ENCODE measurements around the gene KCNG3. TPM values are rescaled to one million over a fixed set of nuclear protein-coding genes. Genes with fewer than 3 reads are reported as not detected.

Gene KCNG3
- polyA plus RNA-seq, 3 donors, result not detected

- no peaks in the 10 kb centered on the region for H3K27me3 ChIP-seq (ENCODE audit: control insufficient read depth in 2 of 2, insufficient read depth in 2 of 2, low read length in 2 of 2)
- no peak overlapping the region for H3K4me2 ChIP-seq (replicated peaks; ENCODE audit: extremely low read depth, low read length, poor library complexity, severe bottlenecking)
- H3K27ac Mint-ChIP-seq, result peak overlapping the region in 1 of 7 donors; percentile 61
- TF ChIP-seq, protein P1, sequence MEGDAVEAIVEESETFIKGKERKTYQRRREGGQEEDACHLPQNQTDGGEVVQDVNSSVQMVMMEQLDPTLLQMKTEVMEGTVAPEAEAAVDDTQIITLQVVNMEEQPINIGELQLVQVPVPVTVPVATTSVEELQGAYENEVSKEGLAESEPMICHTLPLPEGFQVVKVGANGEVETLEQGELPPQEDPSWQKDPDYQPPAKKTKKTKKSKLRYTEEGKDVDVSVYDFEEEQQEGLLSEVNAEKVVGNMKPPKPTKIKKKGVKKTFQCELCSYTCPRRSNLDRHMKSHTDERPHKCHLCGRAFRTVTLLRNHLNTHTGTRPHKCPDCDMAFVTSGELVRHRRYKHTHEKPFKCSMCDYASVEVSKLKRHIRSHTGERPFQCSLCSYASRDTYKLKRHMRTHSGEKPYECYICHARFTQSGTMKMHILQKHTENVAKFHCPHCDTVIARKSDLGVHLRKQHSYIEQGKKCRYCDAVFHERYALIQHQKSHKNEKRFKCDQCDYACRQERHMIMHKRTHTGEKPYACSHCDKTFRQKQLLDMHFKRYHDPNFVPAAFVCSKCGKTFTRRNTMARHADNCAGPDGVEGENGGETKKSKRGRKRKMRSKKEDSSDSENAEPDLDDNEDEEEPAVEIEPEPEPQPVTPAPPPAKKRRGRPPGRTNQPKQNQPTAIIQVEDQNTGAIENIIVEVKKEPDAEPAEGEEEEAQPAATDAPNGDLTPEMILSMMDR (IDR thresholded peaks at IDR 0.05), result no peak
- no peaks in the 10 kb centered on the region for H3K36me3 ChIP-seq (replicated peaks in 1 of 2; ENCODE audit: control insufficient read depth in 1 of 2, insufficient read depth in 2 of 2, low read length in 2 of 2)
- H2AFZ ChIP-seq (ENCODE audit: insufficient read depth, low read depth, low read length, poor library complexity, severe bottlenecking), result no peak overlapping the region
- no peaks in the 10 kb centered on the region for H3K9me3 ChIP-seq (replicated peaks in 1 of 2; ENCODE audit: control insufficient read depth in 1 of 2, insufficient read depth in 1 of 2, low read length in 2 of 2)
- no peak overlapping the region for H3K27ac ChIP-seq (ENCODE audit: low read depth in 1 of 2, low read length in 2 of 2)
- no peaks in the 10 kb centered on the region for H4K20me1 ChIP-seq (ENCODE audit: insufficient read depth, low read length)
- WGBS (ENCODE audit: insufficient coverage), result no CpG with 5 or more reads among the region's 3 CpGs
- H3K4me3 ChIP-seq (replicated peaks in 1 of 3; ENCODE audit: low read depth in 2 of 3, low read length in 3 of 3), result no peak overlapping the region
- H3K36me3 Mint-ChIP-seq, result no peaks in the 10 kb centered on the region
- no peak for DNase-seq
- peaks cover 1 to 8% (median 3%) of the 10 kb centered on the region in 3 donors for H3K27me3 Mint-ChIP-seq (ENCODE audit: low read depth in 3 of 3)
- H3K4me1 ChIP-seq (ENCODE audit: control insufficient read depth in 1 of 2, insufficient read depth in 2 of 2, low read length in 2 of 2), result no peaks in the 10 kb centered on the region
- intact Hi-C loops (cut with micrococcal nuclease), result no loop called here
- peaks cover 0 to 5% (median 2%) of the 10 kb centered on the region in 7 donors for H3K9me3 Mint-ChIP-seq
- no peaks in the 10 kb centered on the region for H3K79me2 ChIP-seq (ENCODE audit: insufficient read depth, low read length)
- no peak overlapping the region for H3K4me3 Mint-ChIP-seq
- no peak overlapping the region for H3K9ac ChIP-seq (ENCODE audit: insufficient read depth, low read length, poor library complexity, severe bottlenecking)
- H3K4me1 Mint-ChIP-seq, result peaks cover 6% of the 10 kb centered on the region
Observed at GRCh38 chr2:42421157-42421485, 72.7 kb downstream of the KCNG3 start.

DNA sequence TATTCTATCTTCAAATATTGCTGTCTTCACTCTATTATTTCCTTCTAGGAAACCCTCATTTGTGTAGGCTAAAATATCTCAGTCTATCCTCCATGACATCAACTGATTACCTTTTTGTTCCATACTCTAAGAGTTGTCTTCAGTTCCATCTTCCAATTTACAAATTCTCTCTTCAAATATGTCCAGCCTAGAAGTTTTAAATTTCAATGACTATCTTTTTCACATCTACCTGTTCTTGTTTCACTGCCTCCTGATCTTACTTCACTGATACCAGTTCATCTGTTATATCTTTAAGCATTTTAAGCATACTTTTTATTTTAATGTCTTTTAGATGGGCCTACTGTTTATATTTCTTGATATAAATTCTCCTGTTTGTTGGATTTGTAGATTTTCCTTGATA lies 79.1 kb downstream of the KCNG3 start:
- H3K36me3 Mint-ChIP-seq, result no peaks in the 10 kb centered on the region
- intact Hi-C loops (cut with micrococcal nuclease), result no loop called here
- H3K4me1 ChIP-seq (ENCODE audit: control insufficient read depth in 1 of 2, insufficient read depth in 2 of 2, low read length in 2 of 2), result no peaks in the 10 kb centered on the region
- no peak overlapping the region for H3K9ac ChIP-seq (ENCODE audit: insufficient read depth, low read length, poor library complexity, severe bottlenecking)
- H3K4me1 Mint-ChIP-seq, result no peaks in the 10 kb centered on the region
- H3K27me3 ChIP-seq (ENCODE audit: control insufficient read depth in 2 of 2, insufficient read depth in 2 of 2, low read length in 2 of 2), result no peaks in the 10 kb centered on the region
- peaks cover 3 to 32% (median 23%) of the 10 kb centered on the region in 7 donors for H3K9me3 Mint-ChIP-seq
- no peaks in the 10 kb centered on the region for H3K79me2 ChIP-seq (ENCODE audit: insufficient read depth, low read length)
- H3K4me3 Mint-ChIP-seq, result no peak overlapping the region
- no peak overlapping the region for H3K27ac ChIP-seq (ENCODE audit: low read depth in 1 of 2, low read length in 2 of 2)
- no peak for DNase-seq
- H3K4me3 ChIP-seq (replicated peaks in 1 of 3; ENCODE audit: low read depth in 2 of 3, low read length in 3 of 3), result no peak overlapping the region
- peaks cover 7 to 20% of the 10 kb centered on the region in 2 donors for H3K9me3 ChIP-seq (replicated peaks in 1 of 2; ENCODE audit: control insufficient read depth in 1 of 2, insufficient read depth in 1 of 2, low read length in 2 of 2)
- H3K27ac Mint-ChIP-seq, result no peak overlapping the region
- TF ChIP-seq, protein P1 (IDR thresholded peaks at IDR 0.05), result no peak
- H2AFZ ChIP-seq (ENCODE audit: insufficient read depth, low read depth, low read length, poor library complexity, severe bottlenecking), result no peak overlapping the region
- no peak overlapping the region for H3K4me2 ChIP-seq (replicated peaks; ENCODE audit: extremely low read depth, low read length, poor library complexity, severe bottlenecking)
- no peaks in the 10 kb centered on the region for H3K36me3 ChIP-seq (replicated peaks in 1 of 2; ENCODE audit: control insufficient read depth in 1 of 2, insufficient read depth in 2 of 2, low read length in 2 of 2)
- no peaks in the 10 kb centered on the region for H4K20me1 ChIP-seq (ENCODE audit: insufficient read depth, low read length)
- peaks cover 3 to 7% (median 6%) of the 10 kb centered on the region in 3 donors for H3K27me3 Mint-ChIP-seq (ENCODE audit: low read depth in 3 of 3)
